Lower lobe of right lung (tissue), 2 donors: Measurements from ENCODE around the gene FOXL1. TPM values are rescaled to one million over a fixed set of nuclear protein-coding genes. Genes with fewer than 3 reads are reported as not detected.

Experiments used
- ATAC-seq, 2 donors: fragments of 200-7000 bp; cut with Tn5 transposase; one replicate each; pipeline ENCODE4 v1.9.1; 2020 to 2022; ENCODE audit warnings: mild to moderate bottlenecking in 2 of 2, moderate library complexity in 2 of 2
- DNase-seq: peaks from one replicate; pipeline ENCODE4 v3.0.0-alpha.2; 2020
- H3K27ac ChIP-seq: fragments of 200-600 bp; one replicate; pipeline ENCODE4 v1.8.0; 2022
- H3K27me3 ChIP-seq: fragments of 200-600 bp; one replicate; pipeline ENCODE4 v1.8.0; 2022; ENCODE audit warnings: low read depth
- H3K36me3 ChIP-seq: fragments of 200-600 bp; one replicate; pipeline ENCODE4 v1.8.0; 2022; ENCODE audit warnings: mild to moderate bottlenecking
- H3K4me1 ChIP-seq: fragments of 200-600 bp; one replicate; pipeline ENCODE4 v1.8.0; 2022
- H3K4me3 ChIP-seq: fragments of 200-600 bp; one replicate; pipeline ENCODE4 v1.8.0; 2022; ENCODE audit warnings: mild to moderate bottlenecking
- H3K9me3 ChIP-seq: fragments of 200-600 bp; one replicate; pipeline ENCODE4 v1.8.0; 2022
- intact Hi-C: fragments of 100-400 bp; cut with DNase I; formaldehyde crosslinking; loops from one replicate; pipeline ENCODE4 v1.11.0; 2022
- total RNA-seq: library from RNA; stranded (reverse); fragmentation: NEBNext Ultra II Directional; extraction: Animal tissue kit (Norgen Biotek cat#: 25700); gene quantifications from one replicate; pipeline ENCODE4 v1.2.1, GENCODE V29; 2021
- TF ChIP-seq, protein P1 (sequence below): fragments of 200-600 bp; IDR thresholded peaks from one replicate; pipeline ENCODE4 v1.8.0; 2022; ENCODE audit warnings: antibody characterized with exemption, mild to moderate bottlenecking
- donor health status: DM: no; HTN: yes; CAD: no; lungs with severe emphysema.

FOXL1 gene
- total RNA-seq, 1 donor from 2014 or later, result 0.83 TPM

DNA sequence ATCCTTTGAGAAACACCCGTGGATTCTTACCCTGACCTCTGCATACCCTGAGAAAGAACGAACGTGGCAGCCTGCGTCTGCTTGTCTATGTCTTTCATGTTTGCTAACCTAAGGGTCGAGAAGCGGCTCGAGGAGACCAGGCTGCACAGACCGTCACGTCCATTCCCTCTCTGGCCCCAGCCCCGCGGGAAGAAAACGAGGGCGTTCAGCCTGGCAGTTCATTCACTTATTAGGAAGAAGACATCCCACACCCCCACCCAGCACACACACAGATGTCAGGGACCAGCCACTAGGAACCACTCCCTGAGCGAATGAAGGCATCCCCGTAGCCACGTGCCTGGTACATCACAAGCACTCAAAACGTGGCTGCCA lies 22.7 kb upstream of the FOXL1 start:
- TF ChIP-seq, protein P1, sequence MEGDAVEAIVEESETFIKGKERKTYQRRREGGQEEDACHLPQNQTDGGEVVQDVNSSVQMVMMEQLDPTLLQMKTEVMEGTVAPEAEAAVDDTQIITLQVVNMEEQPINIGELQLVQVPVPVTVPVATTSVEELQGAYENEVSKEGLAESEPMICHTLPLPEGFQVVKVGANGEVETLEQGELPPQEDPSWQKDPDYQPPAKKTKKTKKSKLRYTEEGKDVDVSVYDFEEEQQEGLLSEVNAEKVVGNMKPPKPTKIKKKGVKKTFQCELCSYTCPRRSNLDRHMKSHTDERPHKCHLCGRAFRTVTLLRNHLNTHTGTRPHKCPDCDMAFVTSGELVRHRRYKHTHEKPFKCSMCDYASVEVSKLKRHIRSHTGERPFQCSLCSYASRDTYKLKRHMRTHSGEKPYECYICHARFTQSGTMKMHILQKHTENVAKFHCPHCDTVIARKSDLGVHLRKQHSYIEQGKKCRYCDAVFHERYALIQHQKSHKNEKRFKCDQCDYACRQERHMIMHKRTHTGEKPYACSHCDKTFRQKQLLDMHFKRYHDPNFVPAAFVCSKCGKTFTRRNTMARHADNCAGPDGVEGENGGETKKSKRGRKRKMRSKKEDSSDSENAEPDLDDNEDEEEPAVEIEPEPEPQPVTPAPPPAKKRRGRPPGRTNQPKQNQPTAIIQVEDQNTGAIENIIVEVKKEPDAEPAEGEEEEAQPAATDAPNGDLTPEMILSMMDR, result no peak
- no peaks in the 10 kb centered on the region for H3K9me3 ChIP-seq
- DNase-seq (no peak), ATAC-seq (peak in 1 of 2 donors; percentile 2)
- H3K4me1 ChIP-seq, result peaks cover 14% of the 10 kb centered on the region
- peak overlapping the region; percentile 95 for H3K27ac ChIP-seq
- H3K27me3 ChIP-seq, result peaks cover 4% of the 10 kb centered on the region
- H3K4me3 ChIP-seq, result peak overlapping the region; percentile 87
- peaks cover 13% of the 10 kb centered on the region for H3K36me3 ChIP-seq
- intact Hi-C loops, result no loop called here

DNA sequence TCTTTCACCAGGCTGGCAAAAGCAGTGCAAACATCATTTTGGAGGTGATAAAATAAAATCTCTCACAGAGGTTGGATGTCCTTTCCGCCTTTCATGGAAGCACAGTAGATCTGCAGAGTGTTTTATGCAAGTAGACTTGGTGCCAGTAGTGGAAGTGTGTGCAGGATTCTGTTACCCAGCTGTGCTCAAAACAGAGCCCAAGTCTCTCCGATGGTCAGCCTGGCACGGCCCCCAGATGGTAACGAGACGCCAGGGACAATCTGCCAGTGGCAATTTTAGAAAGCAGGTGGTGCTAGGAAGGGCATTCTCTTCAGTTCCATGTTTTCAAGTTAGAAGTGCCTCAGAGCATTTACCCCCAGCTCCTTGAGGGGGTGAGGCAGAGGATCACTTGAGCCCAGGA lies 21.8 kb upstream of the FOXL1 start:
- intact Hi-C loops, result no loop called here
- TF ChIP-seq, protein P1, result no peak
- ATAC-seq (no peak), DNase-seq (no peak)
- Histone ChIP-seq H3K4me3 (no peak overlapping the region), H3K27me3 (peaks cover 4% of the 10 kb centered on the region), H3K4me1 (peaks cover 14% of the 10 kb centered on the region), H3K36me3 (peaks cover 5% of the 10 kb centered on the region), H3K27ac (no peak overlapping the region), H3K9me3 (no peaks in the 10 kb centered on the region)

DNA sequence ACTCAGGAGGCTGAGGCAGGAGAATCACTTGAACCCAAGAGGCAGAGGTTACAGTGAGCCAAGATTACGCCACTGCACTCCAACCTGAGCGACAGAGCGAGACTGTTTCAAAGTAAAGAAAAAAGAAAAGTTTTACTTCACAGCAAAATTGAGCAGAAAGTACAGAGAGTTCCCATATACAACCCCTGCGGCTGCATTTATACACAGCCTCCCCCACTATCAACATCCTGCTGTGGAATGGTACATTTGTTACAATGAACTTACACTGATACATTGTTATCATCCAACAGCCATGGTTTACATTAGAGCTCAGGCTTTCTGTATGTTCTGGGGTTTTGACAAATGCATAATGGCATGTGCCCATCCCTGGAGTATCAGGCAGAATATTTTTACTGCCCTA lies 20.8 kb upstream of the FOXL1 start:
- DNase-seq (no peak), ATAC-seq (no peak)
- H3K9me3 ChIP-seq, result no peaks in the 10 kb centered on the region
- no peaks in the 10 kb centered on the region for H3K36me3 ChIP-seq
- H3K27ac ChIP-seq, result no peak overlapping the region
- no peak overlapping the region for H3K4me3 ChIP-seq
- H3K4me1 ChIP-seq, result peaks cover 14% of the 10 kb centered on the region
- TF ChIP-seq, protein P1, result no peak
- intact Hi-C loops, result no loop called here
- peaks cover 4% of the 10 kb centered on the region for H3K27me3 ChIP-seq

DNA sequence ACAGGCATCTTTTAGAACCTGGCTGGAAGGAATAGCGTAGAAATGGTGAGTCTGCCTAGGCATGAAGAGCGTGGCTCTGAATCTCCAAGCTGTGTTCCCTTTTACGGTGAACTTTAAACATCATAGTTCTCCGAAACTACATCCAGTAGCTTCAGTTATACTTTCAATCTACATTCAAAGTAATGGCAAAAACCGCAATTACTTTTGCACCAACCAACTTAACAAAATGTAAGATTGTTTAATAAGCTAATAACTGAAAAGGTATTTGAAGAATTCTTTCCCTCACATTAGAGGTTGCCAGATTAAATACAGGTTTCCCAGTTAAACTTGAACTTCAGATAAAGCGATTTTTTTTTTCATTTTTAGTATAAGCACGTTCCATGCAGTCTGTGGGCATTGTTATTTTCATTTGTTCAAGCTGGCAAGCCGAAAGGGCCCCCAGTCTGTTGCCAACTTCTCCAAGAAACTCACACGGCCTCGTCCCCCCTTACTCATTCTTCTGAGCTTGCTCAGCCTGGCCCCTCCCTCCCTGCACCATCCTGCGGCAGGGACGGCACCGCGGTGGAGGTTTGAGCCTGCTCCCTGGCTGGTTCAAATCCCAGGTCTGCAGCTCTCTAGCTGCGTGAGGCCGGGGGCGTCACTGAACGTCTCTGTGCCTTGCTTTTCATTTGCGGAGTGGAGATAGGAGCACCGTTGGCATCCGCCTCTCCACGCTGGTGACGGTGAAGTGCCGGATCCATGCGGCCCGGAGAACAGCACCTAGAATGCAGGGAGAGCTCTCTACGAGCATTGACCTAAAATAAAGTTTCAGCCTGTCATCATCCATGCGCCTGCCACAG lies 19.8 kb upstream of the FOXL1 start:
- peaks cover 4% of the 10 kb centered on the region for H3K27me3 ChIP-seq

DNA sequence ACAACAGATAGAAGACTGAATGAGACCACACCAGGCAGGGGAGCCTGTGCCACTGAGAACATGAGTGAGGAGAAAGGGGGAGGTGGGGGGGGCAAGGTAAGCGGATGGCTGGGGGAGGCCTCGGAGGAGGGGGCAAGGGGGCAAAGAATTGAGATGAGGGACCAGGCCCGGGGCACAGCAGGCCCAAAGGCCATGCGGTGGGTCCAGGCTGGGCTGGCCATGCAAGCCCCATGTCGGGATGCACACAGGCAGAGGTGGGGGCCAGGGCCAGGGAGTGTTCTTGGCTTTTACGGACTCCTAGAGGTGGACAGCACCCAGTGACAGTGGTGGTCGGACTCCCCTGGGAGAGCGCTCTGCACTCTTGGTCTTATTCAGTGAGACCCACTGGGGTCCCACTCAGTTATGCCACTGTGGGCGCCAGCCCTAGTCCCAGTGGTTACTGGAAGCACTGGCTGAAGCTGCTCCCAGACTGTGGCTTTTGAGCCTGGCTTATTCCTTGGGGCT lies 18.5 kb upstream of the FOXL1 start:
- intact Hi-C loops, result no loop called here
- Histone ChIP-seq H3K9me3 (no peaks in the 10 kb centered on the region), H3K27me3 (peaks cover 13% of the 10 kb centered on the region), H3K27ac (no peak overlapping the region), H3K4me3 (no peak overlapping the region), H3K36me3 (no peaks in the 10 kb centered on the region), H3K4me1 (peaks cover 9% of the 10 kb centered on the region)
- TF ChIP-seq, protein P1, result no peak
- no peak for DNase-seq
- ATAC-seq, result no peak

More for the DNA sequence above, 19.8 kb upstream of the FOXL1 start:
- ATAC-seq (no peak), DNase-seq (no peak)
- no peak overlapping the region for H3K4me3 ChIP-seq
- intact Hi-C loops, result no loop called here
- H3K27ac ChIP-seq, result no peak overlapping the region
- H3K36me3 ChIP-seq, result no peaks in the 10 kb centered on the region
- TF ChIP-seq, protein P1, result no peak
- peaks cover 14% of the 10 kb centered on the region for H3K4me1 ChIP-seq
- H3K9me3 ChIP-seq, result no peaks in the 10 kb centered on the region
